H1 (cell line): ENCODE measurements around the gene RNU6-9. TPM values are rescaled to one million over a fixed set of nuclear protein-coding genes. Genes with fewer than 3 reads are reported as not detected.

ENCODE experiments used
- ASH2L ChIP-seq: fragments of 200-600, 300-600 bp; sonication (generic); IDR thresholded peaks from one replicate; pipeline ENCODE4 v1.7.1; 2017; ENCODE audit warnings: low read length
- CBX8 ChIP-seq: fragments of 300-800, 300-1000 bp; sonication (generic); IDR thresholded peaks from 2 replicates; pipeline ENCODE4 v1.7.1; 2016; ENCODE audit warnings: low read depth, low read length, borderline replicate concordance
- FOSL1 ChIP-seq: IDR thresholded peaks from 2 replicates; pipeline ENCODE4 v1.6.1; 2011; ENCODE audit warnings: mild to moderate bottlenecking, low read depth, low read length, moderate library complexity; ENCODE audit not compliant: insufficient read depth
- POLR2AphosphoS5 ChIP-seq: IDR thresholded peaks from 2 replicates; pipeline ENCODE4 v1.6.1; 2011; ENCODE audit warnings: low read depth, low read length
- RAD21 ChIP-seq, 2 experiments: IDR thresholded peaks in 1 of 2; conservative IDR thresholded peaks in 1 of 2; 2 replicates each; pipeline ENCODE4 v1.6.1; 2011; ENCODE audit warnings: low read depth in 2 of 2, low read length in 2 of 2, improper control_type of control experiment in 1 of 2, inconsistent platforms in 1 of 2, mild to moderate bottlenecking in 1 of 2, moderate library complexity in 1 of 2
- TAF1 ChIP-seq: IDR thresholded peaks from 2 replicates; pipeline ENCODE4 v1.6.1; 2011; ENCODE audit warnings: mild to moderate bottlenecking, low read depth, low read length
- TCF12 ChIP-seq: IDR thresholded peaks from 2 replicates; pipeline ENCODE4 v1.6.1; 2011; ENCODE audit warnings: low read depth, mild to moderate bottlenecking, low read length
- USF2 ChIP-seq: IDR thresholded peaks from 2 replicates; pipeline ENCODE4 v1.6.1; 2011; ENCODE audit warnings: low read length, improper control_type of control experiment
- polyA plus RNA-seq, 7 experiments: library from polyadenylated mRNA; depleted of rRNA in 3 of 7; stranded (reverse) in 5 of 7; unstranded in 2 of 7; fragments of >200 nt in 5 of 7; fragments of 200-250 nt in 2 of 7; gene quantifications; 1 replicate in 5 of 7; 2 replicates in 1 of 7; 4 replicates in 1 of 7; pipeline versions ENCODE4 v1.2.1 to v1.2.3, GENCODE V29; 2011 to 2013; ENCODE audit warnings: missing spikeins in 2 of 7, mixed read lengths in 2 of 7
- total RNA-seq: library from RNA; stranded (reverse); fragmentation: NEBNext Ultra II Directional; extraction: Animal tissue kit (Norgen Biotek cat#: 25700); gene quantifications from 2 replicates; pipeline ENCODE4 v1.2.1, GENCODE V29; 2021

The RNU6-9 gene
- total and polyA plus RNA-seq, 2 of the 8 experiments (the other 6 are each of a cell fraction or from before 2014, with no cell fraction given): not detected

DNA sequence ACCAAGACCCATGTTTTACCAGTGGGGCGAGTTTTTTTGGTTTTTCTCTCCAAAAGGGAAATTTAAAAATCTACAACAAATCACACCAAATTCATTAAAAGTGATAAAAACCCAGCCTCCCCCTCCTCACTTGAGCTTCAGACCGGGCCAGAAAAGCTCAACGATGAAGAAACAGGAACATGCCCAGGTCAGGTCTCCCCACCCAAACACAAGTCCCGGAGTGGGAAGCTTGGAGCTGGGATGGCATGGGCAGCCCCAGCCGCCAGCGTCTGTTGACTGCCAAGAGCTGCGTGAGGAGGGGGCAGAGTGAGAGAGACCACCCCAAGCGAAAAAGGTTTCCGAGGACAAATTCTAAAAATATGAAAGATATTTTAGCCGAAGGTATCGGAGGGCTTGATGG, 3.7 kb downstream of the RNU6-9 start (continued):
- TF ChIP-seq ASH2L (no peak), TCF12 (no peak), CBX8 (no peak), RAD21 (IDR thresholded peaks at IDR 0.05 in 1 of 2, conservative IDR thresholded peaks at IDR 0.05 in 1 of 2; ENCODE audit: low read depth in 2 of 2, low read length in 2 of 2) (no peak), USF2 (no peak), TAF1 (no peak), POLR2AphosphoS5 (no peak), FOSL1 (no peak)
